Bronchial epithelial cell (primary cell): ENCODE data around the gene FHIT. TPM values are rescaled to one million over a fixed set of nuclear protein-coding genes. Genes with fewer than 3 reads are reported as not detected.

Source experiments
- DNase-seq: peaks from one replicate; pipeline ENCODE4 v3.0.0-alpha.2; 2010; ENCODE audit warnings: low read depth
- FAIRE-seq: peaks from 2 replicates; lab custom pipeline; 2011; peaks lifted over from hg19 to GRCh38; lab: Jason Lieb, UNC
- H3K27me3 ChIP-seq: 2 replicates; pipeline ENCODE4 v1.5.1; 2011; ENCODE audit warnings: low read length; ENCODE audit not compliant: control insufficient read depth, insufficient read depth
- H3K36me3 ChIP-seq: 2 replicates; pipeline ENCODE4 v1.5.1; 2011; ENCODE audit warnings: low read length; ENCODE audit not compliant: control insufficient read depth, insufficient read depth
- H3K4me3 ChIP-seq: 2 replicates; pipeline ENCODE4 v1.5.1; 2011; ENCODE audit warnings: mild to moderate bottlenecking, low read depth, low read length, control low read depth
- CTCF ChIP-seq: IDR thresholded peaks from 2 replicates; pipeline ENCODE4 v1.5.1; 2011; ENCODE audit warnings: mild to moderate bottlenecking, moderate library complexity, low read length, control low read depth, inconsistent platforms; ENCODE audit not compliant: insufficient read depth, severe bottlenecking
- total RNA-seq: library from RNA; depleted of rRNA; stranded (reverse); fragments of >200 nt; gene quantifications from 2 replicates; pipeline ENCODE4 v1.2.1, GENCODE V29; 2014

FHIT gene
- total RNA-seq, 1 donor from 2014 or later: 1.6 TPM

DNA sequence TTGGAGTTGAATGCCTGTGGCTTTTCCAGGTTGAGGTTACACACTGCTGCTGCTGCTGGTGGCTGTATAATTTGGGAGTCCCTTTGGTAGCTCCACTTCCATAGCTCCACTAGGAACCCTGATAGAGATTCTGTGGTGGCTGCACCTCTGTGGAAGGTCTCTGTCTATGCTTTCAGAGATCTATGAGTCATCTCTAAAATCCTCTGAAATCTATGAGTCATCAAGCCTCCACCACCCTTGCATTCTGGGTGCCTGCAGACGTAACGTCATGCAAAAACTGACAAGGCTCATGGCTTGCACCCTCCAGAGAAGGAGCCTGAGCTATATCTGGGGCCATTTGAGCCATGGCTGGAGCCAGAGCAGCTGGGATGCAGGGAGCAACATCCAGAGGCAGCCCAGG lies 1164.4 kb downstream of the FHIT start:
- H3K4me3 ChIP-seq: no peak overlapping the region
- H3K27me3 ChIP-seq: no peaks in the 10 kb centered on the region
- no peak for TF ChIP-seq CTCF
- H3K36me3 ChIP-seq: no peaks in the 10 kb centered on the region
- FAIRE-seq (no peak), DNase-seq (peak; percentile 53)

DNA sequence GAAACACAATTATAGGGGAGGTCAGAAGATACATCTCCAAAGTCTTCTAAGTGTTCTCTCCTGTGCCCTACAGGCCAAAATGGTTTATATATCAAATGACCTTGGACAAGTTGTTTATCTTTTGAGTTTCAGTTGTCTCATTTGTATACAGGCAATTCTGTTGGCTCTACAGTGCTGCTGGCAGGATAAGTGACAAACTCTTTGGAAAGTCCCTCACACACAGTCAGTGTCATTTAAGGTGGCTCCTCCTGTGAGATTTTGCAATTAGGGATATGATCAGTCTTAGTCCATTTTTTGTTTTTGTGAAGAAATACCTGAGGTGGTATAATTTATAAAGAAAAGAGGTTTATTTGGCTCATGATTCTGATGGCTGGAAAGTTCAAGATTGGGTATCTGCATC lies 1165.6 kb downstream of the FHIT start:
- TF ChIP-seq CTCF: no peak
- DNase-seq (no peak), FAIRE-seq (no peak)
- no peak overlapping the region for H3K4me3 ChIP-seq
- H3K27me3 ChIP-seq: no peaks in the 10 kb centered on the region
- no peaks in the 10 kb centered on the region for H3K36me3 ChIP-seq

DNA sequence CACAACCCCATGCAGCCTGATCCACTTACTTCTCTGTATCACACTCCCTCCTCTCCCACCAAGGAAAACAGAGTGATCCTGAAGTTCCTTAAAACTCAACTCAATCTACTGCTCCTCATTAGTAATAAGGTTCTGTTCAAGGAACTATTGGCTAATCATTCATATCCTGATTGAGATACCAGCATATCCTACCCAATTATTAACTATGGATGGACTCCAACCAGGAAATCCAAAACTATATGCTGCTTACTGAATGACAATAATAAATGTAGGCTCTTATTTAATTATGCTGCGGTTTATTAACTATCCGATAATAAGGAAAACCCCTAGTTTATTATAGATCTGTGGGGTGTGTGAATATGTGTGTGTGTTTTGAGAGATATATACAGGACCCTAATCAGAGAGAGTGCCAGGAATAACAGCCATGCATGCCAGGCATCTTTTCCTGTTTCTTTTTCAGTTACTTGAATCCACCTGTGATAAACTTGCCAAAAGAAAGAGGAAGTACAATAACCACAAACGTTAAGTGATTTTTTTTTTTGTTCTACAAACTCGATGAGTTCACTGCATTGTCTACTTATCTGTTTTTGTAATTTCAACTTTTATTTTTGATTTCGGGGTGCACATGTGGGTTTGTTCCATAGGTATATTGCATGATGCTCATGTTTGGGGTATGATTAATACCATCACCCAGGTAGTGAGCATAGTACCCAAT lies 1169.7 kb downstream of the FHIT start:
- FAIRE-seq: no peak
- H3K4me3 ChIP-seq: no peak overlapping the region
- H3K36me3 ChIP-seq: no peaks in the 10 kb centered on the region
- no peaks in the 10 kb centered on the region for H3K27me3 ChIP-seq
- DNase-seq: no peak
- TF ChIP-seq CTCF: no peak

- DNase-seq: no peak
- Histone ChIP-seq H3K4me3 (no peak overlapping the region), H3K27me3 (no peaks in the 10 kb centered on the region), H3K36me3 (no peaks in the 10 kb centered on the region)
- TF ChIP-seq CTCF: no peak
- FAIRE-seq: no peak
Measured at GRCh38 chr3:60080648-60081047, 1170.6 kb downstream of the FHIT start.

DNA sequence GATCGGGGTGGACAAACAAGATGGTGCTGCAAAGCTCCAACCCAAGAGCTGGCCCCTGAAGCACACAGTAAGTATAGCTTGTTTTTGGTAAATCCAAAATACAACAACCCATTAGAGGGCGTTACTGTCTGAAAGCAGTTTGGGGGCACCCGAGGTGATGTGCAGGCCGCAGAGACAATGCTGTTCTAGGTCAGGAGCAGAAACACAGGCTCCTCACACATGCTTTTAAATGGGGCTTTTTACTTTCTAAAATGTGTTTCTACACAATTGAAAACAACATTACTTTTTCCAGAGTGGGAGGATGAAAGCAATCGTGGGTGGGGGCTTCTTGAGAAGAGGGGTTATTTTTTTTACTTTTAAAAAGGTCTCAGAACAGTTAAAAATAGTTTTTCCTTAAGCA lies 1172.2 kb downstream of the FHIT start:
- no peak overlapping the region for H3K4me3 ChIP-seq
- H3K27me3 ChIP-seq: no peaks in the 10 kb centered on the region
- FAIRE-seq (no peak), DNase-seq (no peak)
- H3K36me3 ChIP-seq: no peaks in the 10 kb centered on the region
- TF ChIP-seq CTCF: no peak

DNA sequence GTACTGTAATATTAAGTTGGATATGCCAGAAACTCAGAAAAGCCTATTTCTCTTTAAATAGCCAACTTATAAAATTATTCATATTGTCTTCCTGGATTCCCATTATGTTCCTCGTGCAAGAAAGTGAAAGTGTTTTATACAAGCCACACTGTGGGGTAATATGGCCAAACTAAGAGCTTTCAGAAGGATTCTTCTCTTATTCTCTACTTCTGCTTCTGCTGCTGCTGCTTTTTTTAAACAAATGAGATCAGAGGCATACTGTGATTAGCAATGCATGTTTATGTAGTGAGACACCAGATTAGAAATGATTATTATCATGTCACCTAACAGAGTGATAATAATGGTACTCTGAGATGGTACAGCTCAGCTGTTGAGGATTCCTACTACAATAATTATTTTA lies 1174.9 kb downstream of the FHIT start:
- DNase-seq (no peak), FAIRE-seq (no peak)
- no peak for TF ChIP-seq CTCF
- no peaks in the 10 kb centered on the region for H3K27me3 ChIP-seq
- no peak overlapping the region for H3K4me3 ChIP-seq
- no peaks in the 10 kb centered on the region for H3K36me3 ChIP-seq
